K562 (cell line): ENCODE data around the gene CAPZA1. TPM values are rescaled to one million over a fixed set of nuclear protein-coding genes. Genes with fewer than 3 reads are reported as not detected.
A peak's percentile ranks its signal among the peaks of the same experiment; 100 is the strongest.

Experiments used
- BDP1 ChIP-seq: IDR thresholded peaks from 3 replicates; pipeline ENCODE4 v1.6.1; 2011; ENCODE audit not compliant: insufficient read length, insufficient read depth
- BHLHE40 ChIP-seq: IDR thresholded peaks from 2 replicates; pipeline ENCODE4 v1.6.1; 2011; ENCODE audit warnings: low read length, improper control_type of control experiment
- CLOCK ChIP-seq: fragments of 250-450 bp; sonication (Bioruptor Pico); IDR thresholded peaks from 2 replicates; pipeline ENCODE4 v1.4.0; 2020; ENCODE audit warnings: mild to moderate bottlenecking, moderate library complexity, borderline replicate concordance
- ELF4 ChIP-seq: fragments of 450-650 bp; formaldehyde crosslinking; IDR thresholded peaks from 2 replicates; pipeline ENCODE4 v1.4.0; 2022; ENCODE audit warnings: missing genetic modification characterization
- HMG20B ChIP-seq: fragments of 250-450 bp; sonication (Bioruptor Pico); IDR thresholded peaks from 2 replicates; pipeline ENCODE4 v1.5.0; 2021; ENCODE audit warnings: mild to moderate bottlenecking
- JUND ChIP-seq, 2 experiments: IDR thresholded peaks; 2 replicates in 1 of 2; 3 replicates in 1 of 2; pipeline ENCODE4 v1.6.1; 2011; ENCODE audit warnings: borderline replicate concordance in 2 of 2, low read depth in 2 of 2, low read length in 2 of 2, improper control_type of control experiment in 1 of 2, missing biosample characterization in 1 of 2, missing genetic modification characterization in 1 of 2, missing genetic modification reagents in 1 of 2
- KAT7 ChIP-seq: sonication (generic); formaldehyde crosslinking; IDR thresholded peaks from 2 replicates; pipeline ENCODE4 v1.8.0; 2022; ENCODE audit warnings: missing genetic modification reagents, mild to moderate bottlenecking, borderline replicate concordance
- KHSRP ChIP-seq: fragments of 450-650 bp; IDR thresholded peaks from 2 replicates; pipeline ENCODE4 v1.6.1; 2017
- MAFF ChIP-seq: IDR thresholded peaks from 2 replicates; pipeline ENCODE4 v1.6.1; 2012; ENCODE audit warnings: low read length, improper control_type of control experiment
- MCM2 ChIP-seq: fragments of 450-650 bp; IDR thresholded peaks from 2 replicates; pipeline ENCODE4 v1.6.1; 2017; ENCODE audit warnings: low read depth, mild to moderate bottlenecking
- POLR2H ChIP-seq: IDR thresholded peaks from 2 replicates; pipeline ENCODE4 v1.6.1; 2016; ENCODE audit warnings: missing genetic modification characterization, low read depth, mild to moderate bottlenecking, control low read depth, missing compliant biosample characterization, moderate library complexity
- POLR3G ChIP-seq: IDR thresholded peaks from 2 replicates; pipeline ENCODE4 v1.6.1; 2011; ENCODE audit not compliant: insufficient read length, insufficient replicate concordance; ENCODE audit errors: extremely low read depth
- THRA ChIP-seq: fragments of 450-650 bp; IDR thresholded peaks from 2 replicates; pipeline ENCODE4 v1.6.1; 2017; ENCODE audit warnings: mild to moderate bottlenecking, moderate library complexity
- TRIM28 ChIP-seq: fragments of 450-650 bp; IDR thresholded peaks from 2 replicates; pipeline ENCODE4 v1.6.1; 2017
- ZBTB1 ChIP-seq: sonication (generic); formaldehyde crosslinking; IDR thresholded peaks from 2 replicates; pipeline ENCODE4 v1.8.1; 2023; ENCODE audit warnings: missing genetic modification reagents, low read depth, mild to moderate bottlenecking, borderline replicate concordance
- ZBTB49 ChIP-seq: sonication (generic); formaldehyde crosslinking; IDR thresholded peaks from 2 replicates; pipeline ENCODE4 v1.8.0; 2022; ENCODE audit warnings: missing genetic modification reagents, mild to moderate bottlenecking, borderline replicate concordance
- ZFPM2 ChIP-seq: fragments of 250-450 bp; sonication (Bioruptor Pico); IDR thresholded peaks from 2 replicates; pipeline ENCODE4 v1.5.1; 2022; ENCODE audit warnings: mild to moderate bottlenecking
- ZFX ChIP-seq: sonication (generic); formaldehyde crosslinking; IDR thresholded peaks from 2 replicates; pipeline ENCODE4 v1.8.0; 2022; ENCODE audit warnings: mild to moderate bottlenecking, missing genetic modification reagents, moderate library complexity
- polyA plus RNA-seq, 8 experiments: library from polyadenylated mRNA; depleted of rRNA in 4 of 8; stranded (reverse) in 5 of 8; unstranded in 3 of 8; fragments of >200 nt; fragmentation: Nextera tagmentation in 2 of 8; fragmentation: Illumina TruSeq in 1 of 8; extraction: Ambion mirVana in 2 of 8; extraction: Trizol in 1 of 8; gene quantifications; 2 replicates each; pipeline versions ENCODE4 v1.2.1 to v1.2.3, GENCODE V29; 2011 to 2014; ENCODE audit warnings: inconsistent platforms in 1 of 8, missing spikeins in 1 of 8
- total RNA-seq, 7 experiments: library from RNA; depleted of rRNA in 6 of 7; stranded (reverse); fragments of >200 nt in 6 of 7; fragmentation: Illumina TruSeq in 2 of 7; extraction: Trizol in 2 of 7; gene quantifications; 2 replicates each; pipeline versions ENCODE4 v1.2.1 to v1.2.3, GENCODE V29; 2011 to 2021; ENCODE audit warnings: low replicate concordance in 1 of 7
- TF ChIP-seq, protein P1 (sequence below): fragments of 250-450 bp; sonication (Bioruptor Pico); IDR thresholded peaks from 2 replicates; pipeline ENCODE4 v1.4.0; 2020; ENCODE audit warnings: mild to moderate bottlenecking, moderate library complexity

The CAPZA1 gene
- total and polyA plus RNA-seq, 9 of the 15 experiments (the other 6 are each of a cell fraction or from before 2014, with no cell fraction given), result 237 to 1,020 (median 306) TPM

DNA sequence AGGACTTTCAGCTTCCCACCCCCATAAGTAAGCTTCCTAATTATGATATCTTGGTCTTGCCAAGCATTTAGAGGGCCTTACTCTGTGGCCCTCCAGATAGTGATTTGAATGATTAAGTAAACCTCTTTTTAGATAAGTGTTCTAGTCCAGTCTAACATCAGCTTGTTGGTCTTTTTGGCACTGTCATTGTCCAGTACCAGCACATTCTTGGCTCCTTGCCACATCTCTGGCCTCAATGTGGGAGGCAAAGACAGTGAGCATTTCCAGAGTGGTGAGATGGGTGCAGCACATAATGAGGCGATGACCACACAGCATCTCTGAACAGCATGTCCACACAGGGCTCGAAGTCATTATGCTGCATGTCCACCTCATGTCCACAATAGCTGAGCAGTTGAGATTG lies 6.1 kb downstream of the CAPZA1 start (continued):
- TF ChIP-seq, protein P1, sequence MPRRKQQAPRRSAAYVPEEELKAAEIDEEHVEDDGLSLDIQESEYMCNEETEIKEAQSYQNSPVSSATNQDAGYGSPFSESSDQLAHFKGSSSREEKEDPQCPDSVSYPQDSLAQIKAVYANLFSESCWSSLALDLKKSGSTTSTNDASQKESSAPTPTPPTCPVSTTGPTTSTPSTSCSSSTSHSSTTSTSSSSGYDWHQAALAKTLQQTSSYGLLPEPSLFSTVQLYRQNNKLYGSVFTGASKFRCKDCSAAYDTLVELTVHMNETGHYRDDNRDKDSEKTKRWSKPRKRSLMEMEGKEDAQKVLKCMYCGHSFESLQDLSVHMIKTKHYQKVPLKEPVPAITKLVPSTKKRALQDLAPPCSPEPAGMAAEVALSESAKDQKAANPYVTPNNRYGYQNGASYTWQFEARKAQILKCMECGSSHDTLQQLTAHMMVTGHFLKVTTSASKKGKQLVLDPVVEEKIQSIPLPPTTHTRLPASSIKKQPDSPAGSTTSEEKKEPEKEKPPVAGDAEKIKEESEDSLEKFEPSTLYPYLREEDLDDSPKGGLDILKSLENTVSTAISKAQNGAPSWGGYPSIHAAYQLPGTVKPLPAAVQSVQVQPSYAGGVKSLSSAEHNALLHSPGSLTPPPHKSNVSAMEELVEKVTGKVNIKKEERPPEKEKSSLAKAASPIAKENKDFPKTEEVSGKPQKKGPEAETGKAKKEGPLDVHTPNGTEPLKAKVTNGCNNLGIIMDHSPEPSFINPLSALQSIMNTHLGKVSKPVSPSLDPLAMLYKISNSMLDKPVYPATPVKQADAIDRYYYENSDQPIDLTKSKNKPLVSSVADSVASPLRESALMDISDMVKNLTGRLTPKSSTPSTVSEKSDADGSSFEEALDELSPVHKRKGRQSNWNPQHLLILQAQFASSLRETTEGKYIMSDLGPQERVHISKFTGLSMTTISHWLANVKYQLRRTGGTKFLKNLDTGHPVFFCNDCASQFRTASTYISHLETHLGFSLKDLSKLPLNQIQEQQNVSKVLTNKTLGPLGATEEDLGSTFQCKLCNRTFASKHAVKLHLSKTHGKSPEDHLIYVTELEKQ (CRISPR knock-in tag), result no peak
- TF ChIP-seq ELF4 (no peak), ZBTB1 (CRISPR knock-in tag) (no peak), MCM2 (no peak), JUND (IDR thresholded peaks at IDR 0.05; ENCODE audit: borderline replicate concordance, low read depth, low read length) (peak; percentile 44; the same call in 1 of the 2 replicates), JUND (tag; IDR thresholded peaks at IDR 0.05; ENCODE audit: borderline replicate concordance, low read depth, low read length) (peak; percentile 43; the same call in 1 of the 3 replicates), ZFPM2 (no peak), POLR2H (tag) (no peak), POLR3G (no peak), THRA (no peak), ZFX (CRISPR knock-in tag) (no peak), KAT7 (CRISPR knock-in tag) (no peak), BHLHE40 (peak; percentile 72), KHSRP (no peak), CLOCK (no peak), TRIM28 (no peak), BDP1 (no peak), MAFF (no peak; the same call in 1 of the 2 replicates), ZBTB49 (CRISPR knock-in tag) (no peak), HMG20B (no peak)
